Activated effector memory CD4-positive, alpha-beta T cell treated with anti-CD3 and anti-CD28 coated beads, Interleukin-2, amount 50 U/mL, for 16 hours (primary cell): ENCODE data around the gene SOX6.

Experiments used
- DNase-seq: peaks from one replicate; pipeline ENCODE4 v3.0.0-alpha.2; 2020

Gene SOX6

DNA sequence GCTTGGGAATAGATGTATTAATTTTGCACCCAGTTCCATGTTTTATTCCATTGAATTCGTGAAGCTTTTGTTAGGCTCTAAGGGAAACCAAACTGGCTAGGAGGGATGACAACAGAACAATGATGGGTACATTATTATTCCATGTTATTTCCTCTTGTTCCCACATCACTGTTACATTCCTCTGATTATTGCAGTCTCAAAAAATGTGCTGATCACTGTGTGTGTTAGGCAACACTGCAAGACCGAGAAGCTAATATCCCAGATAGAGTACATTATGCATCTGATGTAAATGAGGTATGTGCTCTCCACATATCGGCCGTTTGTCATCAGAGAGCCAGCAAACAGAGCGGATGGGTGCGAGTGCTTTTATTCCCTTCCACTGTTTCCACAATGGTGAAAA, 327.9 kb downstream of the SOX6 start:
- no peak for DNase-seq

- DNase-seq: no peak
These were observed 328.7 kb downstream of the SOX6 start for GRCh38 chr11:16027621-16028020.

DNA sequence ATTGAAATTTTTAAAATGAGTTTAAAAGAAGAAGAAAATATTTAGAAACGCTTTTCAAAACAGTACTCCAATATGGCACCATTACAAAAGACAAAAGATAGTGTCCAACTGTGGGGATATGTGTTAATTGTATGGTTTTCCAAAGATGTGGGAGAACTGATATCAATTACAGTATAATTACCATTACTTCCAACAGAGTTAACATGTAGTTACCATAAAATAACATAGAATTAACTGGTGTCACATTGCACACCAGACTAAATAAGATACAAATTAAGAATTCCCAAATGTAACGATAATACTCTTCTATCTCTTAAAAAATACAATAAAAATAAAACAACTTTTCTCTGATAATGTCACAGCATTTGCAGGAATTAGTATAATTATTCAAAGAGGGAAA, 329.5 kb downstream of the SOX6 start:
- no peak for DNase-seq

DNA sequence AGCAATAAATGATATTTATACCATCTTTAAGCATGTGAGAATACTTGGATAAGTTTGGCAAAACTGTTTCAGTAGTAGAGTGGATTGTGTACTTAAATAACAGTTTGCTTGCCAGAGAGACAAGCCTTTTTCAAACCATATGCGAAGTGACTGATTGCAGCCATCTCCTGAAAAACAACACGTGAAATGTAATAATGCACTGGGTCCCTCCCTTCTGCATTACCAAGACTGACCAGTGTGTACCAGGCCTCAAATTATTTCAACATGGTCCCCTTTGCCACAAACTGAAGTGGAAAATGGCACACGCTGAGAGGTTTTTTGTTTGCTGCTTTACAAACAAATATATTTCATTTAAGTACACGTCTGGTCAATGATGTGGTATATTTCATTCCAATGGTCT, 337.4 kb downstream of the SOX6 start:
- no peak for DNase-seq

DNA sequence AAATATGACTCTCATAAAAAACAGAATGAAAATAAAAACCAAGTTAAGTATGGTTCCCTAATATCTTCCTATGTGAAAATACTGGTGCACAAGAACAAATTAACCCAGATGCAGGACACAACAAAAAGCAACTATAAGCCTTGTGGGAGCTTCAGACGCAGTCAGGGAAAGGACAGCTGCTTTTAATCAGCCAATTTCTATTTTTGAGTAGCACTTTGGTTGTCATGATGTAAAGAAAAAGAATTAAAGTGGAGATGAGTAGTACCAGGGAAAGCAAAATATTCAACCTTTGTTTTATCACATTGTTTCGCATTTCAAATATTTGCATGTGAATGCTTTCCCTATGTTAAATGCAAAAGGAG, 339.9 kb downstream of the SOX6 start:
- no peak for DNase-seq

DNA sequence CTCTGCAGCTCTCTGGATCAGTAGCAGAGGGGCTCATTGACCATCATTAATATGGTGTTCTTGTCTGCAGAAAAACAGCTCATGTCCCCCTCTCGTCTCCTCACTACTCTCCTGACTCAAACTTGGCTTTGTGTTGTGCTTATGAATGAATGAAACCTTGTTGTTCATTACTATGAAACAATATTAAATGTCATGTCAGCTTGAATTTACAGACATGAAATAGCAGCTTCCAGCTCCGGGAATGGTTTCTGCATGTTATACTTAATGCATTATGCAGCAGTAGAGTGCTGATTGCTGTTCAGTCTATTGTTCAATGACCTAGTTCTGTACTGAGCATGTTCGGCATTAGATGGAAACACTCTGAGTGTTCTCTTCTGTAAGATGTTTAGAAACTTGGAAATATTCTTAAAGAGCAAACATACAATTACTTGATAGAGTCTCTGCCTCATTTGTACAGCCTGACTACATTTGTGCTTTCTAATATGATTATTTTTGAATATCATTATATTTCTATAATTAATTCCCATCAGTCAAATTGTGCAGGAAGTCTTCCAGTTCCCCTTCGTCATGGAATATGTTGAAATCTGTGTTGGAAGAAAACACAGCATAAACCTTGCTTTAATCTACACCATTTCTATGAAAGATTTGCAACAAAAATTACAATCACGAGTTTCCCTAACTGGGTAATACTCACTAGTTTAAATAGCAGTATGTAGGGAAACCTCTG, 340.4 kb downstream of the SOX6 start:
- no peak for DNase-seq

- no peak for DNase-seq
These were observed 342.6 kb downstream of the SOX6 start for GRCh38 chr11:16013649-16014275.

DNA sequence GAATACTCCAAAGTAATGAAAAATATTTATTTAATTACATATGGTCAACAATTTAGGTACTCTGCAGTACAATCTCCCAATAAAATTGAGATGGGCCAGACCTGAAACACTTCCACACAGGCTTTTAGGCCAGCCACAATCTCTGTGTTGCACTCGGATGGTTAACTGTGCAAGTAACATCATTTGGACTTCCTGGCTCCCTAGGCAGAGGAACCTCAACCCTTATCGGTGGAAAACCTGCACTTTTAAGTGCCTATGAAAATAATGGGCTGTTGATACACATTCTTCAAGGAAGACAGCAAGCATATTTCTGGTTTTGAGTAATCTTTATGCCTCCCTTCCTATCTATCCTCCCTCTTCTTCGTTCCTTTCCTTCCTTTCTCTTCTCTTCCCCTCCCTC, 343.1 kb downstream of the SOX6 start:
- DNase-seq: no peak

DNA sequence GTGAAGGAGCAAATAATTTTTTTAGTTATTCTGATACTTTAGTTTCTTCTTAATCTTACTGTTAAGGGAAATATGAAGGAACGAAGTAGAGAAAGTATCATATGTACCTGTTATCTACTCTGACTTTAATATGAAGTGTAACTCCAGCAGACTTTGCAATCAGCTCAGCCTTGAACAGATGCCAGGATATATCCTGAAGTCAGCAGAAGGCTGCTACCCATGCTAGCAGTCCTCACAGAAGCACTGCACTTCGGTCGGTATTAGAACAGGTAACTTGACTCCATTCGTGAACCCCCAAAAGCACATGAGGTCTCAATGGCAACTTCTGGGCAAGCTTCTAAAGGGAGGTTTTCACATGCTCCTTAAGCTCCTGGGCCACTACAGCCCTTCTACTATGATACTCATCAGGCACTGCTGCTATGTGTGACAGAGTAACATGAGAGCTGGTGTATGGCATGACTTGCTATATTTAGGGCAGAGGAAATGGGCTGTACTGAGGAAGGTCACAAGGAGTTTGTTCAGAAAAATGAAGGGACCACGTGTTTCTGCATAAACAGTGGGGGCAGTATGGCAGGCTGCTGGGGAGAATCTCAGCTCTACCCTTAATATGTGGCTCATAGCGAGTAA, 344.1 kb downstream of the SOX6 start:
- no peak for DNase-seq

GRCh38 chr11:16011396-16011795, 344.9 kb downstream of the SOX6 start:
- DNase-seq: no peak

- no peak for DNase-seq
These were observed 347.3 kb downstream of the SOX6 start for GRCh38 chr11:16009021-16009420.

DNA sequence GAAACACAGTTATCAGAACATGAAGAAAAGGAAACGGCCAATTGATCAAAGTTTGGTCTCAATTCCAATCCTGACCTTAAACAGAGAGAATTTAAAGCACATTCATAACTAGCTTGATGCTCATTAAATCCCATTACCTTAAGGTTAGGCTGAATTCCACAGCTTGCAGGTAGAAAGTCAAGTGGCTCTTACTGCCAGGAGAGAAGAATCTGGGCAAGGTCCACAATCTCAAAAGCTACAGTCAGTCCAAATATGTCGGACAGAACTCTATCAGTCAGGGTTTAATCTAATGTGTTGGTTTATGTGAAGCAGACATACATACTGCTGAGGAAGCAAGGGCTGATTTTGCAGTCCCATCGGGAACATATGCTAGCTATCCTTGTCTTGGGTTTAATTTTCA, 348.8 kb downstream of the SOX6 start:
- DNase-seq: no peak

DNA sequence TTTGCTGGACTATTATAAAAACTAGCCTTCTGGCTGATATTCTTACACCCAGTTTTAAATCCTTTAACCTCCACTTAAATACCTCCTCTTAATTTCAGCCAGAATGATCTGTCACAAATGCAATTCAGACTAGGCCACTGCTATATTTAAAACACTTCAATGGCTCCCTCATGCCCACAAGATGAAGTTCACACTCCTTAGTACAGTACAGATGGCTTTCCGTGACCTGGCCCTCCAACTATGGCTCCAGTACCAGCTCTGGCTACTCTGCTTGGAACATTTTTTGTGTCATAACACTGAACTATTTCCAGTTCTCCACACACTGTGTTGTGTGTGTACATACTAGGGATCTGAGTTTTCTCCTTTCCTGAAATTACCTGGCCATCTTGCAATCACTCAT, 353.4 kb downstream of the SOX6 start:
- DNase-seq: no peak

DNA sequence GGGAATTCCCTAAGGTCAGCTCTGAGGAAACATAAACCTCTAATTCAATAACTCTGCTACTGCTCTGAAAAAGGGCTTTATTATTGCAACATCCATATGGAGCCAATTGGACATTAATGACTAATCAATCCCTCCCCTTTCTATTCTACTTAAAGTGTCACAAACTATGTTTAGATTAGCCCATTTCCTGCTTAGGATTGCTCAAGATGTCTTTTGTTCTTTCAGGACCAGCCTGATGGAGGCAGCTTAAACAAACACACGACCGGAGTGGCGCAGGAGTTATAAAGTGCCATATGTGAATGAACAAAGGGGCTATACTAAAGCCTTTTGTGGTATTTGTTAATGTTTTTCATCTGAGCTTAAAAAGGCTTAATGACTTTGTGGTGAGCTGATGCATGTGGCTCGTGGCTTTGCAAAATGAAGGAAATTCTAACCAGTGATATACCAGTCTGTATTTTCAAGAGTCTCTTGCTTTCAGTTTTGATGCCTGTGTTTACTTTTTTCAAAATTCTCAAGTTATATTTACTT, 354.4 kb downstream of the SOX6 start:
- DNase-seq: no peak

DNA sequence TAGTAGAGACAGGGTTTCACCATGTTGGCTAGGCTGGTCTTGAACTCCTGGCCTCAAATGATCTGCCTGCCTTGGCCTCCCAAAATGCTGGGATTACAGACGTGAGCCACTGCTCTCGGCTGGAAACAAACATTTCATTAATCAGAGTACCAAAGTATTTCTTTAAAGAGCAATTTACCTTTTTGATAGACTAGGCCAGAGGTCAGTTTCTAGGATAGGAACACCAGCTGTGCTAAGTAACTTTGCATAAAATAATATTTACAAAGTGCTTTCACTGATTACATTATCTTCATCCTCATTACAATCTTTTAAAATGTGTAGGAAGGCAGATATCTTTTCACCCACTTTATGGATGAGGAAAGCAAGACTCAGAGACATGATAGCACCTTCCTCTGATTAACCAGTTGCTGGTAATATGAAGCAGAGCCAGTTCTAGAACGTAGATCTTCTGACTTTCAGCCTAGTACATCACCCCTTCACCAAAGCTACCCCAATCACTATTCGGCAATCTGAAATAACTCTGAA, 355.2 kb downstream of the SOX6 start:
- DNase-seq: no peak

DNA sequence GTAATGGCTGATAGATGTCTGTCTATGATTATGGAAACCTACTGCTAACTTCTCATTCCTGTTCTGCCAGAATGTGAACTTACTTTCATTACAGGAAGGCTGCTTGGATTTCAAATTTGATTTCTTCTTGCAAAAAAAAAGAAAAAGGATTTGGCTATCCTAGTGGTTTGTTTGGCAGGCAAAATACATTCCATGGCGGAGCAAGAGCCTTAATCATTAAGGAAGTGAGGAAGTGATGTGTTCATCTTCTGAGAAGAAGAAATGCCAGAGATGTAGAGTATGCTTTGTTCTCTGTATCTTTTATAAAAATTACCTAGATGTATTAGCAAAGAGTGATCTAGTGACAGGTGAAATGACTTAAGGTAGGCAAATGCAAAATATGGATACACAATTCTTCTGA, 356.3 kb downstream of the SOX6 start:
- no peak for DNase-seq

DNA sequence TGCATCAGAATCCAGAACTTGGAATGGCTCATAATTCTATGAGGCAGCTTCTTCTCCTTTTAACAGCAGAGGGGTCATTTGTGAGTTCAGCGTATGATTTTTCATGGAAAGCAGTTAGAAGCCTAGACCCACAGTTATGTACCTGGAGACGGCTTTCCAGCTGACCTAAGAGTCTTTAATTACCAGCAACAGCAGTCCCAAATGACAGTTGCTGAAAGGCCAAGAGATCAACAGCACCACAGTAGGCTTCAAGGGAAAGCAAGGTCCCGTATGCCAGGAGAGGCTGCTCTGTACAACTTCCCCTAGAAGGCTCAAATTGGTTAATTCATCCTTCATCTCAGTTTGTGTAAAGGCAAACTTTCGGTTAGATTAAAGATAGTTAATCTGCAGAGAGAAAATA, 363.0 kb downstream of the SOX6 start:
- DNase-seq: no peak

GRCh38 chr11:15991215-15991614, 365.1 kb downstream of the SOX6 start:
- DNase-seq: no peak

DNA sequence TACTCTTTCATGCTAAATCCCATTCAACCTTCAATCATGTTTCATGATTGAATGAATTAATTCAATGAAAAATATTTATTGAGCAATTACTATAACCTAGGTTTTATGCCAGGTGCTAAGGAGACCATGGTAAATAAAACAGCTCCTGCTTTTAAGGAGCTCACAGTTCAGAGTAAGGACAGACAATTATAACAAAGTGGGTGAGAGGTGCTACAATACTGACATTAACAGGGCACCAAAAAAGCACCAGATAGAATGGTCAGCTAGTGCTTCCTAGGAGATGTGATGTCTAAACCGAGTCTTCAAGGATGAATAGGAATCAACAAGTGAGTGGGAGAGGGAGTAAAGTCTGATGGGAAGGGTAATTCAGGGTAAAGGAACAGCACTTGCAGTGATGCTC, 366.7 kb downstream of the SOX6 start:
- DNase-seq: no peak

GRCh38 chr11:15988693-15989231, 367.6 kb downstream of the SOX6 start:
- DNase-seq: no peak

- no peak for DNase-seq
These were observed 368.3 kb downstream of the SOX6 start for GRCh38 chr11:15988016-15988550.

GRCh38 chr11:15987046-15987445, 369.3 kb downstream of the SOX6 start:
- no peak for DNase-seq

- no peak for DNase-seq
These were observed 370.5 kb downstream of the SOX6 start for GRCh38 chr11:15985860-15986139.
